ENCODE results near the gene NUMB.

GRCh38 chr14:73249108-73249507 lies 209.2 kb downstream of the NUMB start:
- TF ChIP-seq CTCF (IDR thresholded peaks at IDR 0.05), result no peak
- TF ChIP-seq SMAD3 (CRISPR knock-in tag; IDR thresholded peaks at IDR 0.05; ENCODE audit: borderline replicate concordance), result no peak
- no peak for TF ChIP-seq E2F4 (CRISPR knock-in tag; IDR thresholded peaks at IDR 0.05; ENCODE audit: borderline replicate concordance, low read depth)
- no peak for TF ChIP-seq TP53 (CRISPR knock-in tag; IDR thresholded peaks at IDR 0.05)
- TF ChIP-seq ZNF512 (CRISPR knock-in tag; IDR thresholded peaks at IDR 0.05; ENCODE audit: borderline replicate concordance), result no peak
- no peak for TF ChIP-seq USF1 (CRISPR knock-in tag; IDR thresholded peaks at IDR 0.05)
- no peak for TF ChIP-seq SP1 (CRISPR knock-in tag; conservative IDR thresholded peaks at IDR 0.05)
- TF ChIP-seq NR2C2 (CRISPR knock-in tag; IDR thresholded peaks at IDR 0.05), result no peak
- TF ChIP-seq ATF3 (CRISPR knock-in tag; conservative IDR thresholded peaks at IDR 0.05), result no peak
- no peak for TF ChIP-seq CREB1 (CRISPR knock-in tag; IDR thresholded peaks at IDR 0.05)
- TF ChIP-seq FOXJ3 (CRISPR knock-in tag; IDR thresholded peaks at IDR 0.05; ENCODE audit: borderline replicate concordance), result no peak
- TF ChIP-seq NFYB (CRISPR knock-in tag; conservative IDR thresholded peaks at IDR 0.05; ENCODE audit: low read depth), result no peak
- no peak for TF ChIP-seq E2F1 (CRISPR knock-in tag; IDR thresholded peaks at IDR 0.05)
- no peak for TF ChIP-seq STAT6 (CRISPR knock-in tag; conservative IDR thresholded peaks at IDR 0.05; ENCODE audit: low read depth)

Measured in WTC11 (cell line).